Measurements from ENCODE around the gene SINHCAF. TPM values are rescaled to one million over a fixed set of nuclear protein-coding genes. Genes with fewer than 3 reads are reported as not detected.

SINHCAF gene
- total and polyA plus RNA-seq, 2 of the 8 experiments (the other 6 are each of a cell fraction or from before 2014, with no cell fraction given) = 138 to 576 TPM

GRCh38 chr12:31265722-31266121, 60.2 kb downstream of the SINHCAF start (continued):
- TF ChIP-seq CHD7 (IDR thresholded peaks at IDR 0.05; ENCODE audit: insufficient replicate concordance, low read length) (no peak), TEAD4 (IDR thresholded peaks at IDR 0.05; ENCODE audit: low read depth, low read length) (no peak), CREB1 (IDR thresholded peaks at IDR 0.05) (no peak), ASH2L (IDR thresholded peaks at IDR 0.05; ENCODE audit: low read length) (no peak), PHF8 (conservative IDR thresholded peaks at IDR 0.05; ENCODE audit: low read depth, low read length) (no peak), JUN (IDR thresholded peaks at IDR 0.05; ENCODE audit: low read depth, low read length) (no peak), TAF1 (IDR thresholded peaks at IDR 0.05; ENCODE audit: low read depth, low read length) (no peak), SP1 (IDR thresholded peaks at IDR 0.05; ENCODE audit: low read depth, low read length) (no peak), KDM1A (IDR thresholded peaks at IDR 0.05; ENCODE audit: borderline replicate concordance, low read length) (no peak), SRF (IDR thresholded peaks at IDR 0.05; ENCODE audit: low read depth, low read length) (no peak), POLR2AphosphoS5 (IDR thresholded peaks at IDR 0.05; ENCODE audit: low read depth, low read length) (no peak), SIRT6 (IDR thresholded peaks at IDR 0.05; ENCODE audit: low read length) (no peak), KDM4A (IDR thresholded peaks at IDR 0.05; ENCODE audit: low read depth, low read length, severe bottlenecking) (no peak)
